Memory B cell (primary cell): Measurements from ENCODE around the gene RPL36AL.
"Not testable (repeated sequence)": the region's sequence is repeated elsewhere in the genome, so short reads cannot be mapped to it uniquely, and the experiment has no call there.

ENCODE experiments used
- ATAC-seq: fragments of 150-1000 bp; cut with Tn5 transposase; 2 replicates; pipeline ENCODE4 v1.10.0; 2021; ENCODE audit warnings: low read depth, mild to moderate bottlenecking, moderate library complexity
- DNase-seq, 2 donors: peaks; one replicate each; pipeline ENCODE4 v3.0.0; 2022; ENCODE audit warnings: low spot score in 2 of 2
- H3K27ac Mint-ChIP-seq: one replicate; pipeline ENCODE4 v1.8.0; 2022; ENCODE audit warnings: mild to moderate bottlenecking, moderate library complexity, mixed read lengths
- H3K27me3 Mint-ChIP-seq: one replicate; pipeline ENCODE4 v1.8.0; 2022; ENCODE audit warnings: mixed read lengths
- H3K36me3 Mint-ChIP-seq: one replicate; pipeline ENCODE4 v1.8.0; 2022; ENCODE audit warnings: mild to moderate bottlenecking, mixed read lengths
- H3K4me1 Mint-ChIP-seq: one replicate; pipeline ENCODE4 v1.8.0; 2022; ENCODE audit warnings: mixed read lengths
- H3K4me3 Mint-ChIP-seq: one replicate; pipeline ENCODE4 v1.8.0; 2022; ENCODE audit warnings: mild to moderate bottlenecking, moderate library complexity, mixed read lengths
- H3K9me3 Mint-ChIP-seq: one replicate; pipeline ENCODE4 v1.8.0; 2022; ENCODE audit warnings: mixed read lengths

RPL36AL gene

GRCh38 chr14:49633640-49634546, 13.5 kb upstream of the RPL36AL start:
- peak; percentile 91 to 94 for DNase-seq
- peak overlapping the region; percentile 95 for H3K4me3 Mint-ChIP-seq
- no peaks in the 10 kb centered on the region for H3K9me3 Mint-ChIP-seq
- H3K27ac Mint-ChIP-seq = peak overlapping the region; percentile 98
- peak; percentile 74 for ATAC-seq
- peaks cover 12% of the 10 kb centered on the region for H3K36me3 Mint-ChIP-seq
- no peaks in the 10 kb centered on the region for H3K27me3 Mint-ChIP-seq
- H3K4me1 Mint-ChIP-seq = peaks cover 28% of the 10 kb centered on the region

- DNase-seq (no peak), ATAC-seq (no peak)
- H3K27me3 Mint-ChIP-seq = no peaks in the 10 kb centered on the region
- H3K4me1 Mint-ChIP-seq = peaks cover 10% of the 10 kb centered on the region
- H3K27ac Mint-ChIP-seq = peak overlapping the region; percentile 73
- H3K9me3 Mint-ChIP-seq = no peaks in the 10 kb centered on the region
- H3K4me3 Mint-ChIP-seq = peak overlapping the region; percentile 51
- H3K36me3 Mint-ChIP-seq = peaks cover 4% of the 10 kb centered on the region
These were observed 3.8 kb upstream of the RPL36AL start for GRCh38 chr14:49623941-49624839.

- Mint-ChIP-seq H3K9me3 (no peaks in the 10 kb centered on the region), H3K27me3 (no peaks in the 10 kb centered on the region), H3K4me3 (peak overlapping the region; percentile 51), H3K36me3 (peaks cover 8% of the 10 kb centered on the region), H3K27ac (peak overlapping the region; percentile 73), H3K4me1 (peaks cover 15% of the 10 kb centered on the region)
- ATAC-seq (no peak), DNase-seq (no peak)
These were observed 3.0 kb upstream of the RPL36AL start for GRCh38 chr14:49623387-49623786.

GRCh38 chr14:49622022-49622607, 1.7 kb upstream of the RPL36AL start:
- Mint-ChIP-seq H3K27me3 (no peaks in the 10 kb centered on the region), H3K9me3 (no peaks in the 10 kb centered on the region), H3K4me1 (peaks cover 22% of the 10 kb centered on the region), H3K4me3 (peak overlapping the region; percentile 91), H3K36me3 (peaks cover 14% of the 10 kb centered on the region), H3K27ac (peak overlapping the region; percentile 96)
- ATAC-seq = no peak
- no peak for DNase-seq

- Mint-ChIP-seq H3K4me3 (peak overlapping the region; percentile 91), H3K27me3 (no peaks in the 10 kb centered on the region), H3K9me3 (no peaks in the 10 kb centered on the region), H3K36me3 (peaks cover 12% of the 10 kb centered on the region), H3K27ac (peak overlapping the region; percentile 96), H3K4me1 (peaks cover 22% of the 10 kb centered on the region)
- ATAC-seq (peak; percentile 30), DNase-seq (no peak)
These were observed 872 bp upstream of the RPL36AL start for GRCh38 chr14:49621114-49621881.

GRCh38 chr14:49619730-49620129, 696 bp downstream of the RPL36AL start:
- Mint-ChIP-seq H3K4me3 (peak overlapping the region; percentile 91), H3K27me3 (no peaks in the 10 kb centered on the region), H3K4me1 (peaks cover 22% of the 10 kb centered on the region), H3K27ac (peak overlapping the region; percentile 96), H3K9me3 (no peaks in the 10 kb centered on the region), H3K36me3 (peaks cover 12% of the 10 kb centered on the region)
- ATAC-seq (no peak), DNase-seq (no peak)

- not testable (repeated sequence) for H3K9me3 Mint-ChIP-seq, ATAC-seq, H3K27me3 Mint-ChIP-seq, DNase-seq
- peaks cover 22% of the 10 kb centered on the region for H3K4me1 Mint-ChIP-seq
- H3K27ac Mint-ChIP-seq = peak overlapping the region; percentile 96
- peak overlapping the region; percentile 91 for H3K4me3 Mint-ChIP-seq
- H3K36me3 Mint-ChIP-seq = peaks cover 14% of the 10 kb centered on the region
These were observed 1.2 kb downstream of the RPL36AL start for GRCh38 chr14:49619273-49619672.

GRCh38 chr14:49617852-49618519, 2.4 kb downstream of the RPL36AL start:
- Mint-ChIP-seq H3K27me3 (no peaks in the 10 kb centered on the region), H3K9me3 (no peaks in the 10 kb centered on the region), H3K36me3 (peaks cover 15% of the 10 kb centered on the region), H3K27ac (peak overlapping the region; percentile 96), H3K4me1 (peaks cover 20% of the 10 kb centered on the region), H3K4me3 (no peak overlapping the region)
- DNase-seq = no peak
- ATAC-seq = no peak

GRCh38 chr14:49615776-49616175, 4.7 kb downstream of the RPL36AL start:
- H3K9me3 Mint-ChIP-seq = no peaks in the 10 kb centered on the region
- DNase-seq (no peak), ATAC-seq (no peak)
- no peak overlapping the region for H3K4me3 Mint-ChIP-seq
- H3K36me3 Mint-ChIP-seq = peaks cover 14% of the 10 kb centered on the region
- H3K4me1 Mint-ChIP-seq = peaks cover 13% of the 10 kb centered on the region
- no peak overlapping the region for H3K27ac Mint-ChIP-seq
- H3K27me3 Mint-ChIP-seq = no peaks in the 10 kb centered on the region

- ATAC-seq (no peak), DNase-seq (no peak)
- Mint-ChIP-seq H3K27me3 (no peaks in the 10 kb centered on the region), H3K4me3 (no peak overlapping the region), H3K27ac (no peak overlapping the region), H3K36me3 (peaks cover 13% of the 10 kb centered on the region), H3K9me3 (no peaks in the 10 kb centered on the region), H3K4me1 (peaks cover 11% of the 10 kb centered on the region)
These were observed 6.2 kb downstream of the RPL36AL start for GRCh38 chr14:49614196-49614595.

- Mint-ChIP-seq H3K27me3 (no peaks in the 10 kb centered on the region), H3K36me3 (peaks cover 7% of the 10 kb centered on the region), H3K4me1 (peaks cover 3% of the 10 kb centered on the region), H3K4me3 (no peak overlapping the region), H3K9me3 (no peaks in the 10 kb centered on the region), H3K27ac (no peak overlapping the region)
- DNase-seq = no peak
- ATAC-seq = no peak
These were observed 7.8 kb downstream of the RPL36AL start for GRCh38 chr14:49612671-49613070.

GRCh38 chr14:49612251-49612650, 8.2 kb downstream of the RPL36AL start:
- Mint-ChIP-seq H3K27me3 (no peaks in the 10 kb centered on the region), H3K4me3 (no peak overlapping the region), H3K36me3 (peaks cover 4% of the 10 kb centered on the region), H3K27ac (no peak overlapping the region), H3K4me1 (no peaks in the 10 kb centered on the region), H3K9me3 (no peaks in the 10 kb centered on the region)
- DNase-seq = no peak
- ATAC-seq = no peak

GRCh38 chr14:49607583-49607982, 12.8 kb downstream of the RPL36AL start:
- H3K4me1 Mint-ChIP-seq = no peaks in the 10 kb centered on the region
- no peak overlapping the region for H3K4me3 Mint-ChIP-seq
- H3K27ac Mint-ChIP-seq = no peak overlapping the region
- peaks cover 9% of the 10 kb centered on the region for H3K36me3 Mint-ChIP-seq
- no peak for DNase-seq
- H3K27me3 Mint-ChIP-seq = no peaks in the 10 kb centered on the region
- no peak for ATAC-seq
- no peaks in the 10 kb centered on the region for H3K9me3 Mint-ChIP-seq
